Astrocyte (in vitro differentiated cells and primary cell): ENCODE measurements around the gene PIM2.

ENCODE experiments used
- EZH2 ChIP-seq: IDR thresholded peaks from 2 replicates; pipeline ENCODE4 v1.6.1; 2012; ENCODE audit warnings: mild to moderate bottlenecking, low read length, inconsistent platforms; ENCODE audit not compliant: insufficient read depth
- TF ChIP-seq, protein P1 (sequence below): IDR thresholded peaks from 2 replicates; pipeline ENCODE4 v1.5.1; 2011; ENCODE audit warnings: low read depth, mild to moderate bottlenecking, inconsistent platforms, low read length, moderate library complexity; ENCODE audit not compliant: insufficient read depth

DNA sequence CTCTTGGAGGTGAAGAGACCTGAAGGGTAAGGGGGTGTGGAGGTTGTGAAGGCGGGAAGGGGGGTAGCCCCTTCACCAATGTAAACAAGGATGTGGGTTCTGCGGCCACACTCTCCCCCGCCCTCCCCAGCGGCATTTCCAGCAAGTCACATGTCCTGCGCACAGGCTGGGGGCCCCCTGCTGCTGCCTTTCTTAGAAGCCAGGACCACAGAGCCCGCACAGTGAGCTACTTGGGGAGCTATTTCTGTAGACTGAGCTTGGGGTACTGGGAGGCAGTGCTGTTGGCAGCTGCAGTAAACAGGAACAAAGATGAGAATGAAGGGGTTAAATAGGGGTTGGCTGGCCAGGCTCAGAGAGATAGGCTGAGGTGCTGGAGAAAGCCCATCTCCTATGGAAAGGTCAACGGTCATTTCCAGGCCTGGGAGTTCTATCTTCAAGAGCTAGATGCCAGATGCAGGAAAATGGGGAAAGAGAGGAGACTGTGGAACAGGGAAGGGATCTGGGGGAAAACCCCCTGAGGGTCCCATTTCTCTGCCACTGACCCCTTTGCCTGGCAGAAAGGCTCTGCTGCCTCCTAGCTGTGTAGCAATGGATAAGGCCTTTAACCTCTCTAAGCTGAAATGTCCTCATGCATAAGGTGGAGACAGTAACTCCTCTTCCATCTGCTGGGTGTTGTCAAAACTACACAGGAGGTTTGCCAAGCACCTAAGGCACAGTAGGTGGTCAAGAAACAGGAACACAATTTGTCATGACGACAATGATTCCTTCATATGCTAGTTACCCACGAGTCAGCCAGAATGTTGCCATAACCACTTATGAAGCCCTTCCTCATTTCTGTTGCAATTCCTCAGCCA is 18.5 kb upstream of the PIM2 start:
- no peak for TF ChIP-seq EZH2
- TF ChIP-seq, protein P1, sequence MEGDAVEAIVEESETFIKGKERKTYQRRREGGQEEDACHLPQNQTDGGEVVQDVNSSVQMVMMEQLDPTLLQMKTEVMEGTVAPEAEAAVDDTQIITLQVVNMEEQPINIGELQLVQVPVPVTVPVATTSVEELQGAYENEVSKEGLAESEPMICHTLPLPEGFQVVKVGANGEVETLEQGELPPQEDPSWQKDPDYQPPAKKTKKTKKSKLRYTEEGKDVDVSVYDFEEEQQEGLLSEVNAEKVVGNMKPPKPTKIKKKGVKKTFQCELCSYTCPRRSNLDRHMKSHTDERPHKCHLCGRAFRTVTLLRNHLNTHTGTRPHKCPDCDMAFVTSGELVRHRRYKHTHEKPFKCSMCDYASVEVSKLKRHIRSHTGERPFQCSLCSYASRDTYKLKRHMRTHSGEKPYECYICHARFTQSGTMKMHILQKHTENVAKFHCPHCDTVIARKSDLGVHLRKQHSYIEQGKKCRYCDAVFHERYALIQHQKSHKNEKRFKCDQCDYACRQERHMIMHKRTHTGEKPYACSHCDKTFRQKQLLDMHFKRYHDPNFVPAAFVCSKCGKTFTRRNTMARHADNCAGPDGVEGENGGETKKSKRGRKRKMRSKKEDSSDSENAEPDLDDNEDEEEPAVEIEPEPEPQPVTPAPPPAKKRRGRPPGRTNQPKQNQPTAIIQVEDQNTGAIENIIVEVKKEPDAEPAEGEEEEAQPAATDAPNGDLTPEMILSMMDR: no peak
